Neural cell (in vitro differentiated cells): ENCODE results near the gene HECW1. TPM values are rescaled to one million over a fixed set of nuclear protein-coding genes. Genes with fewer than 3 reads are reported as not detected.

ENCODE experiments used
- H2AFZ ChIP-seq: fragments of 200-600, 300-800 bp; sonication (generic), shearing (Covaris generic); 2 replicates; pipeline ENCODE4 v1.6.0; 2014; ENCODE audit warnings: low read depth, mild to moderate bottlenecking, antibody characterized with exemption, low read length, moderate library complexity
- H3F3A ChIP-seq: fragments of 200-600 bp; shearing (Covaris generic); 2 replicates; pipeline ENCODE4 v1.6.1; 2016; ENCODE audit warnings: mild to moderate bottlenecking, moderate library complexity, mixed read lengths, antibody characterized with exemption, low read length; ENCODE audit not compliant: insufficient read depth, poor library complexity, severe bottlenecking
- H3K27ac ChIP-seq: fragments of 200-600, 300-800 bp; sonication (generic), shearing (Covaris generic); 2 replicates; pipeline ENCODE4 v1.5.1; 2014; ENCODE audit warnings: mild to moderate bottlenecking, low read length, moderate library complexity
- H3K27me3 ChIP-seq: fragments of 300-800, 200-600 bp; sonication (generic), shearing (Covaris generic); 2 replicates; pipeline ENCODE4 v1.6.0; 2014; ENCODE audit warnings: mild to moderate bottlenecking, low read depth, low read length, moderate library complexity; ENCODE audit not compliant: insufficient read depth
- H3K36me3 ChIP-seq: fragments of 300-800, 200-600 bp; sonication (generic), shearing (Covaris generic); 2 replicates; pipeline ENCODE4 v1.5.1; 2014; ENCODE audit warnings: mild to moderate bottlenecking, antibody characterized with exemption, low read length, moderate library complexity; ENCODE audit not compliant: insufficient read depth
- H3K4me2 ChIP-seq: fragments of 300-800, 200-600 bp; sonication (generic), shearing (Covaris generic); 2 replicates; pipeline ENCODE4 v1.6.0; 2014; ENCODE audit warnings: mild to moderate bottlenecking, low read length
- H3K4me3 ChIP-seq: fragments of 300-800, 200-600 bp; sonication (generic), shearing (Covaris generic); 2 replicates; pipeline ENCODE4 v1.5.1; 2014; ENCODE audit warnings: mild to moderate bottlenecking, low read length, moderate library complexity
- H3K79me2 ChIP-seq: fragments of 200-600 bp; shearing (Covaris generic); replicated peaks from 2 replicates; pipeline ENCODE4 v1.6.0; 2014; ENCODE audit warnings: mild to moderate bottlenecking, low read length, moderate library complexity; ENCODE audit not compliant: insufficient read depth
- H3K9ac ChIP-seq: fragments of 300-800, 200-600 bp; sonication (generic), shearing (Covaris generic); 2 replicates; pipeline ENCODE4 v1.6.1; 2016; ENCODE audit warnings: mild to moderate bottlenecking, low read length, mixed read lengths
- H3K9me2 ChIP-seq: fragments of 200-600 bp; shearing (Covaris generic); 2 replicates; pipeline ENCODE4 v1.6.1; 2016; ENCODE audit warnings: mild to moderate bottlenecking, low read length, mixed read lengths; ENCODE audit not compliant: insufficient read depth
- H3K9me3 ChIP-seq: fragments of 200-600, 300-800 bp; sonication (generic), shearing (Covaris generic); 2 replicates; pipeline ENCODE4 v1.6.1; 2016; ENCODE audit warnings: mild to moderate bottlenecking, mixed run types, low read length, moderate library complexity, mixed read lengths
- H4K20me1 ChIP-seq: fragments of 200-600 bp; shearing (Covaris generic); 2 replicates; pipeline ENCODE4 v1.6.1; 2016; ENCODE audit warnings: mild to moderate bottlenecking, mixed run types; ENCODE audit not compliant: insufficient read depth
- EP300 ChIP-seq: fragments of 450-650 bp; conservative IDR thresholded peaks from 2 replicates; pipeline ENCODE4 v1.6.1; 2014; ENCODE audit warnings: antibody characterized with exemption, mild to moderate bottlenecking, moderate library complexity; ENCODE audit not compliant: poor library complexity, severe bottlenecking
- EZH2 ChIP-seq: fragments of 200-600, 300-800 bp; shearing (Covaris generic), sonication (generic); IDR thresholded peaks from 2 replicates; pipeline ENCODE4 v1.6.1; 2014; ENCODE audit warnings: antibody characterized with exemption, low read length, borderline replicate concordance, mild to moderate bottlenecking; ENCODE audit not compliant: insufficient read depth, poor library complexity, severe bottlenecking
- MXI1 ChIP-seq: fragments of 450-650 bp; conservative IDR thresholded peaks from 2 replicates; pipeline ENCODE4 v1.6.1; 2014; ENCODE audit warnings: antibody characterized with exemption, mild to moderate bottlenecking; ENCODE audit not compliant: poor library complexity, severe bottlenecking
- POLR2AphosphoS5 ChIP-seq: IDR thresholded peaks from 2 replicates; pipeline ENCODE4 v1.6.1; 2012
- RAD21 ChIP-seq: fragments of 450-650 bp; conservative IDR thresholded peaks from 2 replicates; pipeline ENCODE4 v1.6.1; 2014; ENCODE audit warnings: antibody characterized with exemption, mild to moderate bottlenecking, moderate library complexity
- SMC3 ChIP-seq: fragments of 450-650 bp; conservative IDR thresholded peaks from 2 replicates; pipeline ENCODE4 v1.6.1; 2014; ENCODE audit warnings: antibody characterized with exemption, mild to moderate bottlenecking, moderate library complexity; ENCODE audit not compliant: poor library complexity
- TAF1 ChIP-seq: IDR thresholded peaks from 2 replicates; pipeline ENCODE4 v1.6.1; 2012; ENCODE audit warnings: low read depth
- polyA plus RNA-seq: library from polyadenylated mRNA; depleted of rRNA; stranded (reverse); fragments of >200 nt; gene quantifications from 2 replicates; pipeline ENCODE4 v1.2.3, GENCODE V29; 2014
- TF ChIP-seq, protein P1 (sequence below): IDR thresholded peaks from 2 replicates; pipeline ENCODE4 v1.6.1; 2012; ENCODE audit warnings: borderline replicate concordance
- TF ChIP-seq, protein P2 (sequence below): fragments of 450-650 bp; IDR thresholded peaks from 2 replicates; pipeline ENCODE4 v1.5.1; 2014; ENCODE audit warnings: antibody characterized with exemption, mild to moderate bottlenecking, moderate library complexity; ENCODE audit not compliant: poor library complexity, severe bottlenecking

Gene HECW1
- polyA plus RNA-seq, 1 donor from 2014 or later = 13.8 TPM

GRCh38 chr7:43311052-43311451 lies 198.6 kb downstream of the HECW1 start:
- Histone ChIP-seq H3K9ac (no peak overlapping the region), H3F3A (no peaks in the 10 kb centered on the region), H3K4me3 (no peak overlapping the region), H4K20me1 (no peaks in the 10 kb centered on the region), H3K36me3 (no peaks in the 10 kb centered on the region), H3K4me2 (no peak overlapping the region), H3K9me2 (no peaks in the 10 kb centered on the region), H2AFZ (no peak overlapping the region), H3K9me3 (no peaks in the 10 kb centered on the region), H3K27ac (no peak overlapping the region), H3K79me2 (no peaks in the 10 kb centered on the region), H3K27me3 (no peaks in the 10 kb centered on the region)
- TF ChIP-seq MXI1 (no peak), EZH2 (no peak), POLR2AphosphoS5 (no peak), SMC3 (no peak), TAF1 (no peak), EP300 (no peak), RAD21 (no peak)
- TF ChIP-seq, protein P1, sequence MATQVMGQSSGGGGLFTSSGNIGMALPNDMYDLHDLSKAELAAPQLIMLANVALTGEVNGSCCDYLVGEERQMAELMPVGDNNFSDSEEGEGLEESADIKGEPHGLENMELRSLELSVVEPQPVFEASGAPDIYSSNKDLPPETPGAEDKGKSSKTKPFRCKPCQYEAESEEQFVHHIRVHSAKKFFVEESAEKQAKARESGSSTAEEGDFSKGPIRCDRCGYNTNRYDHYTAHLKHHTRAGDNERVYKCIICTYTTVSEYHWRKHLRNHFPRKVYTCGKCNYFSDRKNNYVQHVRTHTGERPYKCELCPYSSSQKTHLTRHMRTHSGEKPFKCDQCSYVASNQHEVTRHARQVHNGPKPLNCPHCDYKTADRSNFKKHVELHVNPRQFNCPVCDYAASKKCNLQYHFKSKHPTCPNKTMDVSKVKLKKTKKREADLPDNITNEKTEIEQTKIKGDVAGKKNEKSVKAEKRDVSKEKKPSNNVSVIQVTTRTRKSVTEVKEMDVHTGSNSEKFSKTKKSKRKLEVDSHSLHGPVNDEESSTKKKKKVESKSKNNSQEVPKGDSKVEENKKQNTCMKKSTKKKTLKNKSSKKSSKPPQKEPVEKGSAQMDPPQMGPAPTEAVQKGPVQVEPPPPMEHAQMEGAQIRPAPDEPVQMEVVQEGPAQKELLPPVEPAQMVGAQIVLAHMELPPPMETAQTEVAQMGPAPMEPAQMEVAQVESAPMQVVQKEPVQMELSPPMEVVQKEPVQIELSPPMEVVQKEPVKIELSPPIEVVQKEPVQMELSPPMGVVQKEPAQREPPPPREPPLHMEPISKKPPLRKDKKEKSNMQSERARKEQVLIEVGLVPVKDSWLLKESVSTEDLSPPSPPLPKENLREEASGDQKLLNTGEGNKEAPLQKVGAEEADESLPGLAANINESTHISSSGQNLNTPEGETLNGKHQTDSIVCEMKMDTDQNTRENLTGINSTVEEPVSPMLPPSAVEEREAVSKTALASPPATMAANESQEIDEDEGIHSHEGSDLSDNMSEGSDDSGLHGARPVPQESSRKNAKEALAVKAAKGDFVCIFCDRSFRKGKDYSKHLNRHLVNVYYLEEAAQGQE = no peak
- TF ChIP-seq, protein P2, sequence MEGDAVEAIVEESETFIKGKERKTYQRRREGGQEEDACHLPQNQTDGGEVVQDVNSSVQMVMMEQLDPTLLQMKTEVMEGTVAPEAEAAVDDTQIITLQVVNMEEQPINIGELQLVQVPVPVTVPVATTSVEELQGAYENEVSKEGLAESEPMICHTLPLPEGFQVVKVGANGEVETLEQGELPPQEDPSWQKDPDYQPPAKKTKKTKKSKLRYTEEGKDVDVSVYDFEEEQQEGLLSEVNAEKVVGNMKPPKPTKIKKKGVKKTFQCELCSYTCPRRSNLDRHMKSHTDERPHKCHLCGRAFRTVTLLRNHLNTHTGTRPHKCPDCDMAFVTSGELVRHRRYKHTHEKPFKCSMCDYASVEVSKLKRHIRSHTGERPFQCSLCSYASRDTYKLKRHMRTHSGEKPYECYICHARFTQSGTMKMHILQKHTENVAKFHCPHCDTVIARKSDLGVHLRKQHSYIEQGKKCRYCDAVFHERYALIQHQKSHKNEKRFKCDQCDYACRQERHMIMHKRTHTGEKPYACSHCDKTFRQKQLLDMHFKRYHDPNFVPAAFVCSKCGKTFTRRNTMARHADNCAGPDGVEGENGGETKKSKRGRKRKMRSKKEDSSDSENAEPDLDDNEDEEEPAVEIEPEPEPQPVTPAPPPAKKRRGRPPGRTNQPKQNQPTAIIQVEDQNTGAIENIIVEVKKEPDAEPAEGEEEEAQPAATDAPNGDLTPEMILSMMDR = no peak

- no peak overlapping the region for H3K9ac ChIP-seq
- no peaks in the 10 kb centered on the region for H3F3A ChIP-seq
- H3K27ac ChIP-seq = no peak overlapping the region
- no peaks in the 10 kb centered on the region for H3K79me2 ChIP-seq
- no peaks in the 10 kb centered on the region for H3K9me2 ChIP-seq
- no peaks in the 10 kb centered on the region for H4K20me1 ChIP-seq
- no peaks in the 10 kb centered on the region for H3K27me3 ChIP-seq
- no peaks in the 10 kb centered on the region for H3K36me3 ChIP-seq
- H3K4me2 ChIP-seq = no peak overlapping the region
- H3K9me3 ChIP-seq = no peaks in the 10 kb centered on the region
- no peak overlapping the region for H3K4me3 ChIP-seq
- H2AFZ ChIP-seq = no peak overlapping the region
- no peak for TF ChIP-seq RAD21
- no peak for TF ChIP-seq POLR2AphosphoS5
- TF ChIP-seq, protein P1 = no peak
- TF ChIP-seq, protein P2 = no peak
- no peak for TF ChIP-seq SMC3
- no peak for TF ChIP-seq TAF1
- TF ChIP-seq EP300 = no peak
- TF ChIP-seq MXI1 = no peak
- no peak for TF ChIP-seq EZH2
Observed at GRCh38 chr7:43311694-43312093, 199.2 kb downstream of the HECW1 start.
